NB4 (cell line): Measurements from ENCODE around the gene PRODH2.

Source experiments
- POLR2A ChIP-seq: IDR thresholded peaks from 2 replicates; pipeline ENCODE4 v1.6.1; 2011; ENCODE audit warnings: mild to moderate bottlenecking; ENCODE audit not compliant: insufficient read length; ENCODE audit errors: extremely low read depth
- TF ChIP-seq, protein P1 (sequence below): IDR thresholded peaks from one replicate; pipeline ENCODE4 v1.5.1; 2012; ENCODE audit warnings: low read depth, low read length
- TF ChIP-seq, protein P2 (sequence below): IDR thresholded peaks from 2 replicates; pipeline ENCODE4 v1.6.1; 2011; ENCODE audit warnings: low read depth, low read length

DNA sequence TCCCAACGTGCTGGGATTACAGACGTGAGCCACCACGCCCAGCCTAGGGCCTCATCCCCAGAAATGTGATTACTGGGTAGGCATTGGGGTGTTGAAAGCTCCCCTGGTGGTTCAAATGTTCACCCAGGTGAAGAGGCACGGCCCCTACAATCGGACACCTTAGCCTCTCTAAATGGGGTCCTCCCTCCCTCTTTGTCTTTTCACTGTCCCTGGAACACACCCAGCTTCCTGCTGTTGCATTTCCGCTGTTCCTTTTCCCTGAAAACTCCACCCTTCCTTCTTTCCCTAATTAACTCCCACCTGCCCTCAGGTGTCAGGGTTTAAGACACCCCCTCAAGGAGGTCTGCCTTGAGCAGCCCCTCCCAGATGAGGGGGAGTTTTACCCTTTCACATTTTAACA lies 3.6 kb upstream of the PRODH2 start:
- no peak for TF ChIP-seq POLR2A
- TF ChIP-seq, protein P1, sequence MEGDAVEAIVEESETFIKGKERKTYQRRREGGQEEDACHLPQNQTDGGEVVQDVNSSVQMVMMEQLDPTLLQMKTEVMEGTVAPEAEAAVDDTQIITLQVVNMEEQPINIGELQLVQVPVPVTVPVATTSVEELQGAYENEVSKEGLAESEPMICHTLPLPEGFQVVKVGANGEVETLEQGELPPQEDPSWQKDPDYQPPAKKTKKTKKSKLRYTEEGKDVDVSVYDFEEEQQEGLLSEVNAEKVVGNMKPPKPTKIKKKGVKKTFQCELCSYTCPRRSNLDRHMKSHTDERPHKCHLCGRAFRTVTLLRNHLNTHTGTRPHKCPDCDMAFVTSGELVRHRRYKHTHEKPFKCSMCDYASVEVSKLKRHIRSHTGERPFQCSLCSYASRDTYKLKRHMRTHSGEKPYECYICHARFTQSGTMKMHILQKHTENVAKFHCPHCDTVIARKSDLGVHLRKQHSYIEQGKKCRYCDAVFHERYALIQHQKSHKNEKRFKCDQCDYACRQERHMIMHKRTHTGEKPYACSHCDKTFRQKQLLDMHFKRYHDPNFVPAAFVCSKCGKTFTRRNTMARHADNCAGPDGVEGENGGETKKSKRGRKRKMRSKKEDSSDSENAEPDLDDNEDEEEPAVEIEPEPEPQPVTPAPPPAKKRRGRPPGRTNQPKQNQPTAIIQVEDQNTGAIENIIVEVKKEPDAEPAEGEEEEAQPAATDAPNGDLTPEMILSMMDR, result no peak
- TF ChIP-seq, protein P2, sequence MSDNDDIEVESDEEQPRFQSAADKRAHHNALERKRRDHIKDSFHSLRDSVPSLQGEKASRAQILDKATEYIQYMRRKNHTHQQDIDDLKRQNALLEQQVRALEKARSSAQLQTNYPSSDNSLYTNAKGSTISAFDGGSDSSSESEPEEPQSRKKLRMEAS, result no peak
